ENCODE results near the gene CCL22.

The CCL22 gene

DNA sequence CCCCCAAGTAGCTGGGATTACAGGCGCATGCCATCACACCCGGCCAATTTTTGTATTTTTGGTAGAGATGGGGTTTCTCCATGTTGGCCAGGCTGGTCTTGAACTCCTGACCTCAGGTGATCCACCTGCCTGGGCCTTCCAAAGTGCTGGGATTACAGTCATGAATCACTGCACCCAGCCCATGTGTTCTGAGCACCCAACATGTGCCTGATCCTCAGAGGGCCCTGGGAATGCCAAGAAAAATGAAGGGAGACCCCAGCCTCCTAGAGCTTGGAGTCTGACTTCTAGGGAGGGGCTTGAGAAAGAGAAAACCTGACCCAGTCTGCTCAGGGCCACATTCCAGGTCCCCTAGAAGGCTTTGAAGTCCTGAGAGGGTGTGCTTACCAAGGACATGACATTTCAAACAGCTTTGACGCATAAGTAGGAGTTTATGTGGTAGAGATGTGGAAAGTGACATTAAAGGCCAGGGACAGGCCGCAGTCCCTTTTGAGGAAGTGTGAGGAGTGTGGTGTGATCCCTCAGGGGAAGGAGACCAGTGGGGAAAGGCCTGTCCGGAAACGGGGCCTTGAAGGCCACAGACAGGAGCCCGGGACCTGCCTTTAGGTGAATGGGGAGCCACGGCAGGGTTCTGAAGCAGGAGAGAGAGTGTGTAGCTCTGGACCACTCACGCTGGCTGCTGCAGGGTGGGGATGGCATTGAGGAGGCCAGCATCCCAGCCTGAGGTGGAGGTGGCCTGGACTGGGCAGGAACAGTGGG lies 1.1 kb upstream of the CCL22 start:
- TF ChIP-seq, protein P1, sequence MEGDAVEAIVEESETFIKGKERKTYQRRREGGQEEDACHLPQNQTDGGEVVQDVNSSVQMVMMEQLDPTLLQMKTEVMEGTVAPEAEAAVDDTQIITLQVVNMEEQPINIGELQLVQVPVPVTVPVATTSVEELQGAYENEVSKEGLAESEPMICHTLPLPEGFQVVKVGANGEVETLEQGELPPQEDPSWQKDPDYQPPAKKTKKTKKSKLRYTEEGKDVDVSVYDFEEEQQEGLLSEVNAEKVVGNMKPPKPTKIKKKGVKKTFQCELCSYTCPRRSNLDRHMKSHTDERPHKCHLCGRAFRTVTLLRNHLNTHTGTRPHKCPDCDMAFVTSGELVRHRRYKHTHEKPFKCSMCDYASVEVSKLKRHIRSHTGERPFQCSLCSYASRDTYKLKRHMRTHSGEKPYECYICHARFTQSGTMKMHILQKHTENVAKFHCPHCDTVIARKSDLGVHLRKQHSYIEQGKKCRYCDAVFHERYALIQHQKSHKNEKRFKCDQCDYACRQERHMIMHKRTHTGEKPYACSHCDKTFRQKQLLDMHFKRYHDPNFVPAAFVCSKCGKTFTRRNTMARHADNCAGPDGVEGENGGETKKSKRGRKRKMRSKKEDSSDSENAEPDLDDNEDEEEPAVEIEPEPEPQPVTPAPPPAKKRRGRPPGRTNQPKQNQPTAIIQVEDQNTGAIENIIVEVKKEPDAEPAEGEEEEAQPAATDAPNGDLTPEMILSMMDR (IDR thresholded peaks at IDR 0.05; ENCODE audit: low read depth, low read length), result no peak
- TF ChIP-seq EZH2phosphoT487 (IDR thresholded peaks at IDR 0.05; ENCODE audit: low read depth), result no peak
- Histone ChIP-seq H3K36me3 (replicated peaks; ENCODE audit: low read depth, low read length) (peaks cover 22% of the 10 kb centered on the region), H3K27ac (ENCODE audit: low read length) (peak overlapping the region; percentile 83), H3K4me2 (ENCODE audit: low read length) (peak overlapping the region; percentile 86), H3K9me3 (ENCODE audit: insufficient read depth, low read length) (no peaks in the 10 kb centered on the region), H3K79me2 (ENCODE audit: low read length) (peaks cover 32% of the 10 kb centered on the region), H3K4me1 (ENCODE audit: low read length) (peaks cover 59% of the 10 kb centered on the region), H4K20me1 (ENCODE audit: insufficient read depth, low read length) (peaks cover 16% of the 10 kb centered on the region), H3K27me3 (ENCODE audit: low read depth, low read length) (no peaks in the 10 kb centered on the region), H2AFZ (ENCODE audit: low read depth, low read length) (no peak overlapping the region), H3K9ac (ENCODE audit: low read length) (peak overlapping the region; percentile 70), H3K4me3 (ENCODE audit: low read length) (peak overlapping the region; percentile 84; the same call in 1 of the 2 replicates)

GRCh38 chr16:57358086-57358420 lies 530 bp upstream of the CCL22 start:
- no peaks in the 10 kb centered on the region for H3K27me3 ChIP-seq (ENCODE audit: low read depth, low read length)
- peaks cover 19% of the 10 kb centered on the region for H4K20me1 ChIP-seq (ENCODE audit: insufficient read depth, low read length)
- TF ChIP-seq EZH2phosphoT487 (IDR thresholded peaks at IDR 0.05; ENCODE audit: low read depth), result no peak
- TF ChIP-seq, protein P1 (IDR thresholded peaks at IDR 0.05; ENCODE audit: low read depth, low read length), result no peak
- peaks cover 32% of the 10 kb centered on the region for H3K79me2 ChIP-seq (ENCODE audit: low read length)
- H3K27ac ChIP-seq (ENCODE audit: low read length), result peak overlapping the region; percentile 83
- peaks cover 25% of the 10 kb centered on the region for H3K36me3 ChIP-seq (replicated peaks; ENCODE audit: low read depth, low read length)
- H3K9me3 ChIP-seq (ENCODE audit: insufficient read depth, low read length), result no peaks in the 10 kb centered on the region
- no peak overlapping the region; the same call in 1 of the 2 replicates for H2AFZ ChIP-seq (ENCODE audit: low read depth, low read length)
- H3K4me3 ChIP-seq (ENCODE audit: low read length), result peak overlapping the region; percentile 84; the same call in 1 of the 2 replicates
- peaks cover 53% of the 10 kb centered on the region for H3K4me1 ChIP-seq (ENCODE audit: low read length)
- peak overlapping the region; percentile 70 for H3K9ac ChIP-seq (ENCODE audit: low read length)
- H3K4me2 ChIP-seq (ENCODE audit: low read length), result peak overlapping the region; percentile 86

GRCh38 chr16:57360321-57360935 lies 1.8 kb downstream of the CCL22 start:
- Histone ChIP-seq H4K20me1 (ENCODE audit: insufficient read depth, low read length) (peaks cover 27% of the 10 kb centered on the region), H3K4me1 (ENCODE audit: low read length) (peaks cover 46% of the 10 kb centered on the region), H3K27me3 (ENCODE audit: low read depth, low read length) (no peaks in the 10 kb centered on the region), H3K9me3 (ENCODE audit: insufficient read depth, low read length) (no peaks in the 10 kb centered on the region), H3K36me3 (replicated peaks; ENCODE audit: low read depth, low read length) (peaks cover 42% of the 10 kb centered on the region), H2AFZ (ENCODE audit: low read depth, low read length) (no peak overlapping the region), H3K79me2 (ENCODE audit: low read length) (peaks cover 32% of the 10 kb centered on the region), H3K4me3 (ENCODE audit: low read length) (peak overlapping the region; percentile 89), H3K9ac (ENCODE audit: low read length) (peak overlapping the region; percentile 71), H3K27ac (ENCODE audit: low read length) (peak overlapping the region; percentile 60), H3K4me2 (ENCODE audit: low read length) (peak overlapping the region; percentile 85)
- TF ChIP-seq, protein P1 (IDR thresholded peaks at IDR 0.05; ENCODE audit: low read depth, low read length), result no peak
- TF ChIP-seq EZH2phosphoT487 (IDR thresholded peaks at IDR 0.05; ENCODE audit: low read depth), result no peak

- Histone ChIP-seq H4K20me1 (ENCODE audit: insufficient read depth, low read length) (peaks cover 27% of the 10 kb centered on the region), H3K36me3 (replicated peaks; ENCODE audit: low read depth, low read length) (peaks cover 45% of the 10 kb centered on the region), H3K4me2 (ENCODE audit: low read length) (peak overlapping the region; percentile 85), H3K27me3 (ENCODE audit: low read depth, low read length) (no peaks in the 10 kb centered on the region), H3K9me3 (ENCODE audit: insufficient read depth, low read length) (no peaks in the 10 kb centered on the region), H2AFZ (ENCODE audit: low read depth, low read length) (no peak overlapping the region), H3K27ac (ENCODE audit: low read length) (peak overlapping the region; percentile 40), H3K4me1 (ENCODE audit: low read length) (peaks cover 46% of the 10 kb centered on the region), H3K79me2 (ENCODE audit: low read length) (peaks cover 32% of the 10 kb centered on the region), H3K4me3 (ENCODE audit: low read length) (peak overlapping the region; percentile 89), H3K9ac (ENCODE audit: low read length) (peak overlapping the region; percentile 23; the same call in 1 of the 2 replicates)
- no peak for TF ChIP-seq EZH2phosphoT487 (IDR thresholded peaks at IDR 0.05; ENCODE audit: low read depth)
- TF ChIP-seq, protein P1 (IDR thresholded peaks at IDR 0.05; ENCODE audit: low read depth, low read length), result no peak
Measured at GRCh38 chr16:57361404-57361803, 2.8 kb downstream of the CCL22 start.
